Transverse colon (tissue), 4 donors: ENCODE measurements around the gene FOXP1. TPM values are rescaled to one million over a fixed set of nuclear protein-coding genes. Genes with fewer than 3 reads are reported as not detected.

Source experiments
- DNase-seq: peaks from one replicate; pipeline ENCODE4 v3.0.0-alpha.2; 2019
- H3K27ac ChIP-seq, 4 donors: fragments of 200-600 bp; sonication (generic); 2 replicates each; pipeline ENCODE4 v1.5.1; 2016 to 2018; ENCODE audit warnings: inconsistent platforms in 4 of 4
- H3K27me3 ChIP-seq: fragments of 200-600 bp; sonication (generic); 2 replicates; pipeline ENCODE4 v1.5.1; 2017; ENCODE audit warnings: inconsistent platforms
- H3K36me3 ChIP-seq, 4 donors: fragments of 200-600 bp; sonication (generic); 2 replicates each; pipeline ENCODE4 v1.5.1; 2017 to 2019; ENCODE audit warnings: inconsistent platforms in 4 of 4
- H3K4me1 ChIP-seq, 4 donors: fragments of 200-600 bp; sonication (generic); 2 replicates each; pipeline ENCODE4 v1.5.1; 2017 to 2020; ENCODE audit warnings: inconsistent platforms in 4 of 4
- H3K4me3 ChIP-seq, 4 donors: fragments of 200-600 bp; sonication (generic); 1 replicate in 1 of 4; 2 replicates in 3 of 4; pipeline versions ENCODE4 v1.5.1 to v1.6.1; 2017 to 2019; ENCODE audit warnings: inconsistent platforms in 4 of 4
- H3K9me3 ChIP-seq, 2 donors: fragments of 200-600 bp; sonication (generic); 2 replicates each; pipeline ENCODE4 v1.5.1; 2017 to 2019; ENCODE audit warnings: inconsistent platforms in 2 of 2
- CTCF ChIP-seq, 5 experiments: fragments of 200-600 bp in 3 of 5; fragments of 450-650 bp in 2 of 5; sonication (generic) in 3 of 5; IDR thresholded peaks; 1 replicate in 2 of 5; 2 replicates in 3 of 5; pipeline ENCODE4 v1.5.1; 2016 to 2017; ENCODE audit warnings: antibody characterized with exemption in 5 of 5, inconsistent platforms in 3 of 5, mild to moderate bottlenecking in 2 of 5, moderate library complexity in 1 of 5
- EP300 ChIP-seq: sonication (generic); formaldehyde crosslinking; IDR thresholded peaks from one replicate; pipeline ENCODE4 v1.6.1; 2017; ENCODE audit warnings: antibody characterized with exemption, low read depth
- POLR2A ChIP-seq: fragments of 450-650 bp; IDR thresholded peaks from one replicate; pipeline ENCODE4 v1.6.1; 2016; ENCODE audit warnings: antibody characterized with exemption, mild to moderate bottlenecking, moderate library complexity
- POLR2AphosphoS5 ChIP-seq, 3 donors: sonication (generic); formaldehyde crosslinking; IDR thresholded peaks; one replicate each; pipeline ENCODE4 v1.6.1; 2016; ENCODE audit warnings: antibody characterized with exemption in 3 of 3
- WGBS, 2 donors: methylation state at CpG; one replicate each; pipeline ENCODE4 v1.1.5; 2018; ENCODE audit warnings: low coverage in 1 of 2; 5-methylcytosine and 5-hydroxymethylcytosine counted together
- in situ Hi-C, 4 donors: fragments of 200-750 bp; cut with MboI; loops; one replicate each; pipeline versions ENCODE4 v1.15.0 to v1.15.1; 2017; ENCODE audit warnings: low sequenced_read_pairs in 3 of 4, low pct_ligation_motif_present in 1 of 4, low pct_unique_long_range_greater_than_20kb in 1 of 4
- intact Hi-C: fragments of 100-400 bp; cut with DNase I; formaldehyde crosslinking; loops from one replicate; pipeline ENCODE4 v1.15.1; 2023; ENCODE audit warnings: low total_unique reads
- total RNA-seq, 4 donors: library from RNA; depleted of rRNA; stranded (reverse); fragments of >200 nt; gene quantifications; one replicate each; pipeline ENCODE4 v1.1.0, GENCODE V29; 2016

FOXP1 gene
- total RNA-seq, 4 donors from 2014 or later, result 102 to 260 (median 150) TPM

GRCh38 chr3:71384388-71384787, 199.1 kb downstream of the FOXP1 start:
- Histone ChIP-seq H3K27me3 (no peaks in the 10 kb centered on the region), H3K27ac (no peak overlapping the region), H3K36me3 (no peaks in the 10 kb centered on the region), H3K9me3 (no peaks in the 10 kb centered on the region), H3K4me1 (peaks cover 0 to 28% (median 18%) of the 10 kb centered on the region in 4 donors), H3K4me3 (no peak overlapping the region)
- WGBS, 2 donors, result 77 to 81% methylated on average over 3 of the region's 3 CpGs
- in situ Hi-C loops (no loop called here), intact Hi-C loops (no loop called here)
- DNase-seq, result no peak
- TF ChIP-seq EP300 (no peak), POLR2AphosphoS5 (IDR thresholded peaks at IDR 0.05) (no peak), POLR2A (no peak), CTCF (IDR thresholded peaks at IDR 0.05) (no peak)

DNA sequence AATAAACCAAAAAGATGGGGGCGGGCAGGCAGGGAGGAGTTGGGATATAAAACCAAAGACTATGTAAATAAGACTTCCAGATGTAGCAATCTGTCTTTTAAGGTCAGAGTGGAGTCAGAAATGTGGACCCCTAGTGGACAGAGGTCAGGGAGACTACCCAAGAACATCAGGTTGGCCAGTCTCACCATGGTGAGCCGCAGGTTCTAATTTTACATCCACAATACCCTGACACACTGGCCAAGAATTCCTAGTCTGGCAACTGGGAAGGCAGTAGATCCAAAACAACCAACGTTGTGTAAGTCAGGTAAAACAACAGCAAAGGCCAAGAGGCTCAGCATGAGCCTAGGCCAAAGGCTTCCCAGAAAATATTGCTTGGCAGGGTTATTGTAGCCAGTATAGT, 203.4 kb downstream of the FOXP1 start:
- intact Hi-C loops (no loop called here), in situ Hi-C loops (no loop called here)
- H3K9me3 ChIP-seq, result no peaks in the 10 kb centered on the region
- TF ChIP-seq CTCF (IDR thresholded peaks at IDR 0.05), result no peak
- no peak for TF ChIP-seq POLR2AphosphoS5 (IDR thresholded peaks at IDR 0.05)
- TF ChIP-seq EP300, result no peak
- TF ChIP-seq POLR2A, result no peak
- H3K4me3 ChIP-seq, result no peak overlapping the region
- peaks cover 0 to 11% (median 9%) of the 10 kb centered on the region in 4 donors for H3K4me1 ChIP-seq
- no peak overlapping the region for H3K27ac ChIP-seq
- 81 to 88% methylated on average over 3 of the region's 3 CpGs for WGBS, 2 donors
- no peak for DNase-seq
- no peaks in the 10 kb centered on the region for H3K36me3 ChIP-seq
- H3K27me3 ChIP-seq, result no peaks in the 10 kb centered on the region

DNA sequence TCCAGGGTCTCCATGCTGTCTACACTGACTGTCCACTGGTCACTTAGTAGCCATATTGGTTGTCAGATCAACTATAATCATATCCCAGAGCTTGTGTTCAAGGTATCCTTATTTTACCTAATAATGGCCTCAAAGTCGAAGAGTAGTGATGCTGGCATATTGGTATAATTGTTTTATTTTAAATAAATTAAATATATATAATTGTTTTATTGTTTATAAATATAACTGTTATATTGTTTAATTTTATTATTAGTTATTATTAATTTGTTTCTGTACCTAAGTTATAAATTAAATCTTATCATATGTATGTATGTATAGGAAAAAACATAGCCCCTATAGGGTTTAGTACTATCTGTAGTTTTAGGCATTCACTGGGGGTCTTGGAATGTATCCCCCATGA, 205.0 kb downstream of the FOXP1 start:
- Histone ChIP-seq H3K36me3 (no peaks in the 10 kb centered on the region), H3K4me3 (no peak overlapping the region), H3K4me1 (peaks cover 0 to 6% (median 0%) of the 10 kb centered on the region in 4 donors), H3K27ac (no peak overlapping the region), H3K9me3 (no peaks in the 10 kb centered on the region), H3K27me3 (no peaks in the 10 kb centered on the region)
- TF ChIP-seq POLR2AphosphoS5 (IDR thresholded peaks at IDR 0.05) (no peak), CTCF (IDR thresholded peaks at IDR 0.05) (no peak), EP300 (no peak), POLR2A (no peak)
- no peak for DNase-seq
- intact Hi-C loops (no loop called here), in situ Hi-C loops (no loop called here)
- WGBS, 2 donors, result 98 to 100% methylated on average over 1 of the region's 1 CpG

GRCh38 chr3:71376911-71377310, 206.6 kb downstream of the FOXP1 start:
- 77 to 82% methylated on average over 4 of the region's 4 CpGs for WGBS, 2 donors

More at GRCh38 chr3:71376911-71377310, 206.6 kb downstream of the FOXP1 start:
- H3K36me3 ChIP-seq, result no peaks in the 10 kb centered on the region
- no peaks in the 10 kb centered on the region for H3K9me3 ChIP-seq
- in situ Hi-C loops, result no loop called here
- no peaks in the 10 kb centered on the region for H3K27me3 ChIP-seq
- H3K27ac ChIP-seq, result no peak overlapping the region
- DNase-seq, result no peak
- TF ChIP-seq POLR2AphosphoS5 (IDR thresholded peaks at IDR 0.05) (no peak), POLR2A (no peak), EP300 (no peak), CTCF (IDR thresholded peaks at IDR 0.05) (no peak)
- no peak overlapping the region for H3K4me3 ChIP-seq
- peaks cover 0 to 8% (median 7%) of the 10 kb centered on the region in 4 donors for H3K4me1 ChIP-seq
- intact Hi-C loops, result no loop called here
